ENCODE data around the gene CD6.

CD6 gene

GRCh38 chr11:60971520-60971919, at the start of gene CD6:
Gene CD6, plus strand, starts transcription at chr11:60971680. Its CDS starts 186 bp downstream, at chr11:60971866.
- Histone ChIP-seq H3K4me3 (no peak within 1 kb of the TSS), H3K27ac (no peak within 1 kb of the TSS)
- TF ChIP-seq CTCF (IDR thresholded peaks at IDR 0.05), result no peak
- no peak for DNase-seq (ENCODE audit: low spot score)

GRCh38 chr11:60921777-60922335, 49.6 kb upstream of the CD6 start:
- H3K27ac ChIP-seq, result no peak overlapping the region
- H3K4me3 ChIP-seq, result no peak overlapping the region
- no peak for DNase-seq (ENCODE audit: low spot score)
- TF ChIP-seq CTCF (IDR thresholded peaks at IDR 0.05), result no peak

- Histone ChIP-seq H3K4me3 (no peak overlapping the region), H3K27ac (no peak overlapping the region)
- DNase-seq (ENCODE audit: low spot score), result no peak
- TF ChIP-seq CTCF (IDR thresholded peaks at IDR 0.05), result no peak
These were observed 48.6 kb upstream of the CD6 start for GRCh38 chr11:60922906-60923305.

GRCh38 chr11:60923326-60923725, 48.2 kb upstream of the CD6 start:
- DNase-seq (ENCODE audit: low spot score), result no peak
- no peak for TF ChIP-seq CTCF (IDR thresholded peaks at IDR 0.05)
- H3K27ac ChIP-seq, result no peak overlapping the region
- H3K4me3 ChIP-seq, result no peak overlapping the region

- Histone ChIP-seq H3K27ac (no peak overlapping the region), H3K4me3 (peak overlapping the region; percentile 79)
- no peak for DNase-seq (ENCODE audit: low spot score)
These were observed 47.7 kb upstream of the CD6 start for GRCh38 chr11:60923800-60924109.

GRCh38 chr11:60924110-60924905, 47.2 kb upstream of the CD6 start, which contains the start of gene TMEM132A:
Gene TMEM132A, plus strand, starts transcription at chr11:60924460. Its CDS starts 174 bp downstream, at chr11:60924634.
- no peak for DNase-seq (ENCODE audit: low spot score)
- no peak for TF ChIP-seq CTCF (IDR thresholded peaks at IDR 0.05)
- Histone ChIP-seq H3K27ac (no peak within 1 kb of the TSS), H3K4me3 (peak within 1 kb of the TSS; percentile 79)

More at GRCh38 chr11:60923800-60924109, 47.7 kb upstream of the CD6 start:
- no peak for TF ChIP-seq CTCF (IDR thresholded peaks at IDR 0.05)
